Mucosa of rectum (tissue), 2 donors: ENCODE results near the gene NRXN2.

Experiments used
- H3K27ac ChIP-seq, 2 donors: one replicate each; pipeline ENCODE4 v1.7.0; 2013; ENCODE audit warnings: inconsistent platforms in 2 of 2, low read depth in 2 of 2, low read length in 2 of 2
- H3K27me3 ChIP-seq, 2 donors: one replicate each; pipeline ENCODE4 v1.7.0; 2013; ENCODE audit warnings: low read length in 2 of 2; ENCODE audit not compliant: control insufficient read depth in 2 of 2, insufficient read depth in 2 of 2
- H3K36me3 ChIP-seq, 2 donors: one replicate each; pipeline ENCODE4 v1.7.0; 2013; ENCODE audit warnings: low read length in 2 of 2; ENCODE audit not compliant: control insufficient read depth in 2 of 2, insufficient read depth in 2 of 2
- H3K4me1 ChIP-seq, 2 donors: one replicate each; pipeline ENCODE4 v1.7.0; 2013; ENCODE audit warnings: low read length in 2 of 2, mild to moderate bottlenecking in 1 of 2; ENCODE audit not compliant: control insufficient read depth in 2 of 2, insufficient read depth in 2 of 2
- H3K4me3 ChIP-seq, 2 donors: one replicate each; pipeline ENCODE4 v1.7.0; 2013; ENCODE audit warnings: low read length in 2 of 2
- H3K9ac ChIP-seq, 2 donors: one replicate each; pipeline ENCODE4 v1.7.0; 2013; ENCODE audit warnings: low read length in 2 of 2, low read depth in 1 of 2, mild to moderate bottlenecking in 1 of 2
- H3K9me3 ChIP-seq, 2 donors: one replicate each; pipeline ENCODE4 v1.7.0; 2013; ENCODE audit warnings: low read length in 2 of 2; ENCODE audit not compliant: control insufficient read depth in 2 of 2
- donor health status: healthy.
- donor health status: Normal muscosa, but diverticular disease.

The NRXN2 gene

GRCh38 chr11:64661146-64661545 lies 61.9 kb downstream of the NRXN2 start:
- Histone ChIP-seq H3K9ac (no peak overlapping the region), H3K9me3 (no peaks in the 10 kb centered on the region), H3K4me3 (no peak overlapping the region), H3K4me1 (no peaks in the 10 kb centered on the region), H3K36me3 (no peaks in the 10 kb centered on the region), H3K27ac (no peak overlapping the region), H3K27me3 (peaks cover 0 to 2% of the 10 kb centered on the region in 2 donors)

GRCh38 chr11:64660706-64661105 lies 62.3 kb downstream of the NRXN2 start:
- Histone ChIP-seq H3K9me3 (no peaks in the 10 kb centered on the region), H3K36me3 (no peaks in the 10 kb centered on the region), H3K9ac (no peak overlapping the region), H3K27ac (no peak overlapping the region), H3K4me1 (no peaks in the 10 kb centered on the region), H3K27me3 (peaks cover 0 to 2% of the 10 kb centered on the region in 2 donors), H3K4me3 (no peak overlapping the region)

GRCh38 chr11:64660205-64660604 lies 62.8 kb downstream of the NRXN2 start:
- Histone ChIP-seq H3K27me3 (peaks cover 0 to 2% of the 10 kb centered on the region in 2 donors), H3K27ac (no peak overlapping the region), H3K9me3 (no peaks in the 10 kb centered on the region), H3K4me3 (no peak overlapping the region), H3K9ac (no peak overlapping the region), H3K4me1 (no peaks in the 10 kb centered on the region), H3K36me3 (no peaks in the 10 kb centered on the region)

DNA sequence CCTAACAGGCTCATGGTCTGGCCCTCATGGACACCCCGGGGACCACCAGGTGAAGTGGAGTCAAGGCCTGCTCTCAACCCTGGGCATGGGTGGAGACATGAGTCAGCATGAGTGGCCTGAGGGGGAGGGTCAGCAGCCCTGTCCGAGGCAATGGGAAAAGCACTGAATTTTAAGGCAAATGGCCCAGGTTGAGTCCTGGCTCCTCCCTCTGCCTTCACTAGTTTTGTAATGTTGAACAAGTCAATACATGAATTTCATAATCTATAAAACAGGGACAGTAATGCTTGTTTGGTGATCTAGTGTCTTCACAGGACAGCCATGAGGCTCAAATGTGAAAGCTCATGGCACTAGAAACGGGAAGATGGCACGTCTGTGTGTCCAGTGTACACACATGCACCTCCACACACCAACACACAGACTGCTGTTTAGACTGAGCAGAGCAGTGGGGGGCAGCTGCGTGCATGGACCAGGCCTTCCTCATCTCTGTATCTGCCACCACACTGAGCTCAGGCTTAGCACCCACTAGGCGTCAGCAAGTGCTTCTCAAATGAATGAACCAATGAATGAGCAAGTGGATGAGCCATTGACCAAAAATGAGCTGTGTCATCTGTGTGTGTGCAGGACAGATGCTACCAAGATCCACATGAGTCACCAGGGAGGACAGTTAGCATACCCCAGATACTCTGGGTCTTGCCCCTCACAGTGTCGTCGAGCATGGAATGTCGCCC lies 63.4 kb downstream of the NRXN2 start:
- H3K9me3 ChIP-seq, result no peaks in the 10 kb centered on the region
- H3K4me1 ChIP-seq, result no peaks in the 10 kb centered on the region
- peaks cover 0 to 2% of the 10 kb centered on the region in 2 donors for H3K27me3 ChIP-seq
- no peak overlapping the region for H3K9ac ChIP-seq
- H3K4me3 ChIP-seq, result no peak overlapping the region
- no peak overlapping the region for H3K27ac ChIP-seq
- no peaks in the 10 kb centered on the region for H3K36me3 ChIP-seq

DNA sequence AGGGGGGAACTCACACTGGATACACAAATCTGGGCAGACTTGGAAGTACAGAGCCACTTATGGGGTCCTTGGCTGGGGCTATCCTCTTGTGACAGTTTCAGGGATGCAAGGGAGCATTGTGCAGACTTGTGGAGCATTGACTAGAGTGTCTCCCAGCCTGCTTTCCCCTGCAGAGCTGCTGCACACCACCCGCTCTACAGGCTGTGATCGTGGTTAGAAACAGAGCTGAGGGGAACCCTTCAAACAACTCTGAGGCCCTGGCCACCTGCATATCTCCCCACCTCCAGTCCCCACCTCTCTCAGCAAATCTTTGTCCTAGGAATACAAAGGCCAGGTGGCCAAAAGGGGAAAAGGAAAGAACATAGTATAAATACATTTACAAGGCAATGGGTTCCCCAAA lies 64.7 kb downstream of the NRXN2 start:
- Histone ChIP-seq H3K9me3 (no peaks in the 10 kb centered on the region), H3K27ac (no peak overlapping the region)

GRCh38 chr11:64656862-64657261 lies 66.1 kb downstream of the NRXN2 start:
- no peaks in the 10 kb centered on the region for H3K36me3 ChIP-seq
- H3K9me3 ChIP-seq, result no peaks in the 10 kb centered on the region
- H3K4me1 ChIP-seq, result no peaks in the 10 kb centered on the region
- no peak overlapping the region for H3K27ac ChIP-seq
- H3K9ac ChIP-seq, result no peak overlapping the region
- H3K4me3 ChIP-seq, result no peak overlapping the region
- peaks cover 0 to 2% of the 10 kb centered on the region in 2 donors for H3K27me3 ChIP-seq

More for the DNA sequence above, 64.7 kb downstream of the NRXN2 start:
- Histone ChIP-seq H3K9ac (peak overlapping the region in 1 of 2 donors; percentile 14), H3K4me1 (no peaks in the 10 kb centered on the region), H3K4me3 (no peak overlapping the region), H3K27me3 (peaks cover 0 to 2% of the 10 kb centered on the region in 2 donors), H3K36me3 (no peaks in the 10 kb centered on the region)

DNA sequence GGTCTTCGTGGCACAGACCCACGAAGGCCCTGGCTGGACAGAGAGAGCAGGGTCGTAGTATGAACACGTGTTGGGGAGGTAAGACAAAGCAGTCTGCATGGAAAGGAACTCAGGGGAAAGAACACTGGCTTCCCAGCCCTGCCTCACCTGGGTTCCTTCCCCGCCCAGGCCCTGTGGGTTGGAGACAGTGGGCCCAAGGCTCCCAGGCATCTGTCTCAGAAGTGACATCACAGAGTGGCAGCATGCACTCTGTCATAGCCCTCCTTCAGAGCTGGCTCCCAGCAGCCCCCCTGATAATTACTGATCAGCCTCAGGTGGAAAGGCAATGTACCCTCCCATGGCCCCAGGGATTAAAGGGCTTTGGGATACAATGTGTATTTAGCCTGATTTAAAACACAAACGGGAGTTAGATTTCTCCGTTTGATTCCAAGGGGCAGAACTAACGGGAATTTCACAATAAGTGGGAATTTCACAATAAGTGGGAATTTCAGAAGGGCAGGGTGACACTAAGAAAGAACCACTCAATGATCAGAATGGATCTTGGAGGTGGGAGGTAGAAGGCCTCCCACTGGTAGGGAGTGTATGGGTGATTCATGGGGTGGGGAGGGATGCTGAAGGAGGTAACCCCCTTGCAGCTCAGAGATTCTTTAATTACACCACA lies 66.9 kb downstream of the NRXN2 start:
- no peaks in the 10 kb centered on the region for H3K36me3 ChIP-seq
- no peaks in the 10 kb centered on the region for H3K9me3 ChIP-seq
- H3K27me3 ChIP-seq, result peaks cover 0 to 2% of the 10 kb centered on the region in 2 donors
- H3K4me1 ChIP-seq, result no peaks in the 10 kb centered on the region
- H3K4me3 ChIP-seq, result no peak overlapping the region
- H3K9ac ChIP-seq, result no peak overlapping the region
- no peak overlapping the region for H3K27ac ChIP-seq

DNA sequence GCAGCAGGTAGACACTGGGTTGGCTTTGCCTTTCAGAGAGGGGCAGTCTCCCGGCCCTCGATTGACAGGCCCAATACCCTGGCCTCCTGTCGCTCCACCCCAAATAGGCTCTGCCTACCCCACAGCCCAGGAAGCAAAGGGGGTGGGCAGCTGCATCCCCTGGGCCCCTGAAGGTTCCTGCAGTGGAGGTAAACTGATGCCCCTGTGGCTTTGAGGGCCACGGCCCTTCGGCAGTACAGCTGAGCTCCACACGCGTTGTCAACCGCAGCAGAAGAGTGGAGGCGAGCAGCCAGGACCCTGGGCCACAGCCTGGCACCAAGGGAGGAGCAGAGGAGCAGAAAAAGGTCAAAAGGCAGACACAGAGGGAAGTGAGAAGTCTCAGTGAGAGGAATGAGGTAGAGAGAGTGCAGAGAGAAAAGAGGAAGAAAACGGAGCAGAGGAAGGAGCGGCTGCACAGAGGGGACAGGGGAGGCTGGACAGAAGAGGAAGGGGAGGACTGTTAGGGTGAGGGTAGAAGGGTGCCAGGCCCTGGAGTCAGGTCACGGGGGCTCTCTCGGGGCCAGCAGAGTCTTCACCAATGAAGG lies 67.9 kb downstream of the NRXN2 start:
- H3K27me3 ChIP-seq, result peaks cover 0 to 4% of the 10 kb centered on the region in 2 donors
- no peak overlapping the region for H3K9ac ChIP-seq
- H3K9me3 ChIP-seq, result no peaks in the 10 kb centered on the region
- H3K36me3 ChIP-seq, result no peaks in the 10 kb centered on the region
- H3K27ac ChIP-seq, result no peak overlapping the region
- H3K4me3 ChIP-seq, result no peak overlapping the region
- no peaks in the 10 kb centered on the region for H3K4me1 ChIP-seq

GRCh38 chr11:64654439-64654838 lies 68.6 kb downstream of the NRXN2 start:
- no peaks in the 10 kb centered on the region for H3K9me3 ChIP-seq
- no peak overlapping the region for H3K27ac ChIP-seq
- no peak overlapping the region for H3K4me3 ChIP-seq
- H3K27me3 ChIP-seq, result peaks cover 0 to 3% of the 10 kb centered on the region in 2 donors
- no peaks in the 10 kb centered on the region for H3K4me1 ChIP-seq
- H3K9ac ChIP-seq, result no peak overlapping the region
- H3K36me3 ChIP-seq, result no peaks in the 10 kb centered on the region

DNA sequence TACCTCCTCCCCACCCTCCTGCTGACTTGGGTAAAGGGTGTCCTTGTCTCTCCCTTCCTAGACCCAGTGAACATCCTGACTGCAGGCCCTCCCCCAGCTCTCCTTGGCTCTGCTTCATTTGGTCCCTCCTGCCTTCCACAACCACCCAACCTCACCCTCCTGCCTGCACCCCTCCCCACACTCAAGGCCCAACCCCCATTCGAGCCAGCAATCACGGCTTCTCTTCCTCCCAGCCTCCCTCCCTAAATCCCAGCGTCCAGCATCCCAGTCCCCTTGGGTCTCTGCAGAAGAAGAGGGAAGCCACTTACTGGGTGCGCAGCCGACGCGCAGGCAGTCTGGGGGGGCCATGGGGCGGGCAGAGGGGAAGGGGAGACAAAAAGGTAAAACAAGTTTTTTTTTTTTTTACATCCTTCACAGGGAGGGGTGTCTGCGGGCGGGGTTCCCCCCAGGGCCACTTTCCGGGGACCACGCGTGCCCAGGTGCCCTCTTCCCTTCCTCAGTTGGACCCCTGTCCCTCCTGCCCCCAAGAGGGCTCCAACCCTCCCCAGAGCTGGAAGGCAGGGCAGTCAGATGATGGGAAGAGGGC lies 69.5 kb downstream of the NRXN2 start:
- Histone ChIP-seq H3K27me3 (peaks cover 0 to 3% of the 10 kb centered on the region in 2 donors), H3K27ac (no peak overlapping the region), H3K4me1 (no peaks in the 10 kb centered on the region), H3K36me3 (no peaks in the 10 kb centered on the region), H3K4me3 (no peak overlapping the region), H3K9me3 (no peaks in the 10 kb centered on the region), H3K9ac (no peak overlapping the region)
